ENCODE measurements around the gene TRANK1.

TRANK1 gene

DNA sequence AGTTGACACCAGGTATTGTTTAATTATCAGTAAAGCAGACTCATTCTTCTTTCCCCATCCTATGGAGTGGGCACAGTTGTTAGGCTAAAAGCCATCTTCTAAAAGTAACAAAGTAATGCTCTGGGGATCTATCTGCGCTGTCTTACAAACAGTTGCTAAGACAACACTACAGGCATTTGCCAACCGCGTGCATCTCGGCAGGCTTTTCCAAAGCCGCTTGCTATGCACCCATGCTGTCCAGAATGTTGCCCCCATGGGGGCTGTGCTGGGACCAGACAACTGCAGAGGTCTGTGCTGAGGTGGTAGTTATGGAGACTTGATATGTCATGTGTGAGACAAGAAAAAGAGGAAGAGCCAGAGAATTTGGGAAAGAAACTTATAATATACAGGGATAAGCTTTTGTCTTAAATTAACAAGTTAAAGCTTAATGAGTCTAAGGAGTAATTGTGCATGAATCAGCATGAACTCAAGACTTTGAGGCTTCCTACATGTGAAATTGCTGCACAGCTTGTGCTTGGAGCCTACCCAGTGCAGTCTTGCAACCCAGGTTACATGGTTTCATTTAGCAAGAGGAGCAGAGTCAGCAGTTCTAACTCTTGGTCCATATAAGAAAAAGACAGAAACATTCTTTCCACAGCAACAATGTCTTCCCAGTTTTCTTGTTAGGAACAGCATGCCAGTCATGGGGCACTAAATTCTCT, 141.6 kb downstream of the TRANK1 start:
- no peak overlapping the region for H3K4me3 ChIP-seq (replicated peaks; ENCODE audit: low read depth, low read length)
- no peak for DNase-seq (ENCODE audit: extremely low read depth, low read depth)
- TF ChIP-seq, protein P1, sequence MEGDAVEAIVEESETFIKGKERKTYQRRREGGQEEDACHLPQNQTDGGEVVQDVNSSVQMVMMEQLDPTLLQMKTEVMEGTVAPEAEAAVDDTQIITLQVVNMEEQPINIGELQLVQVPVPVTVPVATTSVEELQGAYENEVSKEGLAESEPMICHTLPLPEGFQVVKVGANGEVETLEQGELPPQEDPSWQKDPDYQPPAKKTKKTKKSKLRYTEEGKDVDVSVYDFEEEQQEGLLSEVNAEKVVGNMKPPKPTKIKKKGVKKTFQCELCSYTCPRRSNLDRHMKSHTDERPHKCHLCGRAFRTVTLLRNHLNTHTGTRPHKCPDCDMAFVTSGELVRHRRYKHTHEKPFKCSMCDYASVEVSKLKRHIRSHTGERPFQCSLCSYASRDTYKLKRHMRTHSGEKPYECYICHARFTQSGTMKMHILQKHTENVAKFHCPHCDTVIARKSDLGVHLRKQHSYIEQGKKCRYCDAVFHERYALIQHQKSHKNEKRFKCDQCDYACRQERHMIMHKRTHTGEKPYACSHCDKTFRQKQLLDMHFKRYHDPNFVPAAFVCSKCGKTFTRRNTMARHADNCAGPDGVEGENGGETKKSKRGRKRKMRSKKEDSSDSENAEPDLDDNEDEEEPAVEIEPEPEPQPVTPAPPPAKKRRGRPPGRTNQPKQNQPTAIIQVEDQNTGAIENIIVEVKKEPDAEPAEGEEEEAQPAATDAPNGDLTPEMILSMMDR (IDR thresholded peaks at IDR 0.05; ENCODE audit: low read depth, low read length, missing control alignments): no peak

DNA sequence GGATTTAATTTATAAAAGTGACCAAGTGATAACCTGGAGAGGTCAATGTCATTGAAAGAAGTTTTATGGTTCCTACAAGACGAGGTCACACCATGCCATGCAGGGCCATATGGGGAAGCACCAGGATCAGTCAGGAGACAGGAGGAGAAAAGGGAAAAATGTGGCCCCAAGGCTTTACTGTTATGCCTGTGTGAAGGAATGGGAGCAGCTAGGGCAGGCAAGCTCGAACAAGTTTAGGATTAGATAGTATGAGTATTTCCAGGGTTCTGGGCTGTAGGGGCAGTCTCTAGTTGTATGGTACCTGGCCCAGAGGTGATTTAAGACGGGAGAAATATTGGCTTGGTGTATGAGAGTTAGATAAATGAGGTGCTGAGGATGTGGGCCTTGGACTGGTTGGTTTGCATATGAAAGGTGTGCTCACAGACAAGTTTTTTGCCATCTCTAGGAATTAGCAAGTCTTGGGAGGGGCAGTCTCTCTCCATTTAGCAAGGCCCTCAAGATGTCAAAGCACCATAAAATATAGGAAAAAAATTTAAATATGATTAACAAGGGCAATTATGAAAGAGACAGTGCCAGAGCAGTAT, 144.2 kb downstream of the TRANK1 start:
- TF ChIP-seq, protein P1 (IDR thresholded peaks at IDR 0.05; ENCODE audit: low read depth, low read length, missing control alignments): no peak
- no peak for DNase-seq (ENCODE audit: extremely low read depth, low read depth)
- H3K4me3 ChIP-seq (replicated peaks; ENCODE audit: low read depth, low read length): no peak overlapping the region

DNA sequence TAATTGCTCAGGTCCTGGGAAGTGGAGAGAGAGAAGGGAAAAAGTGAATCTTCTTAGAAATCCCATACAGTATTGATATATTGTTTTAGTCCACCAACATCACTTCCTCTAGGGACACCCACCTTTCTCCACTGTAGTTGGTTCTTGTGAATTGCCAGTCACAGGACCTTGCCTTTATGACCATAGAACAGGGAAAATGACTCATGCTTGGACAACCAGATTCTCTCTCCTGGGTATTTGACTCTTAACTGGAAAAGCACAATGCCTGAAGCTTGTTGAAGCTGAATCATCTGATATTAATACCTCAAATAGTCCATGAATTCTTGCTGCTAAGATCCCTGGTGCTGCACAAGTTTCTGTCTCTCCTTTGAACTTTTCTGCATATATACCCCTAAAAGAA, 148.0 kb downstream of the TRANK1 start:
- no peak overlapping the region for H3K4me3 ChIP-seq (replicated peaks; ENCODE audit: low read depth, low read length)
- TF ChIP-seq, protein P1 (IDR thresholded peaks at IDR 0.05; ENCODE audit: low read depth, low read length, missing control alignments): no peak
- no peak for DNase-seq (ENCODE audit: extremely low read depth, low read depth)

DNA sequence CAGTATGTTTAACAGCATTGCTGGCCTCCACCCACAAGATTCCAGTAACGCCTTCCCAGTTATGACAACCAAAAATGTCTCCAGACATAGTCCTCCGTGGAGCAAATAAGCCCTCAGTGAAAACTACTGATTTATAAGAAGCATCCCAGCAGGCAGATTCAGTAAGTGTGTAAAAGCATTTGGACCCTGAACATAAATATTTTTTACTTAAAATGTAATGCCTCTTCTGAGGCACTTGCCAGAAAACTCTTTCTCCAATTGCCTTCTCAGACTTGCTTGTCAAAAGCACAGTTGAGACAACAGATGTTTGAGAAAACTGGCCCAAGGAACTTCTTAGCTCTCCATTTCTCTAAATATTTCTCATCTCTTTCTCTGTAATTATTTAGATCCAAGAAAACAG, 148.7 kb downstream of the TRANK1 start:
- DNase-seq (ENCODE audit: extremely low read depth, low read depth): no peak

DNA sequence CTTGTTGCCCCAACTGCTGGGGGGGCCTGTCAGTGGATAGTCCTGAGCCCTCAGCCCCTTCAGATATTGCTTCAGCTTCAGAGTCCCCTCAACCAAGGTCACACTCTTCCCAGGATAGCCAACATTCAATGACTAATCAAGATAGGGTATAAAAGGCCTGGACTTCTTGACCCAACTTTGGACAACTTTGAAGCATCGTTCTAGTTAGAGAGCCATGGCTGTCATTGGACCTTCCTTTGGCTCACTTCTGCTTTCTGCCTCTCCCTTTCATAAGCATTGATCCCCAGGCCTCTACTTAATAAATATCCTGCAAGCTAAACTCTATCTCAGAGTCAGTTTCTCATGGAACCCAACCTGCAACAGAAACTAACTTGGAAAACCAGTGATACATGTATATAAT, 149.2 kb downstream of the TRANK1 start:
- DNase-seq (ENCODE audit: extremely low read depth, low read depth): no peak
- TF ChIP-seq, protein P1 (IDR thresholded peaks at IDR 0.05; ENCODE audit: low read depth, low read length, missing control alignments): no peak
- H3K4me3 ChIP-seq (replicated peaks; ENCODE audit: low read depth, low read length): no peak overlapping the region

More for the DNA sequence above, 148.7 kb downstream of the TRANK1 start:
- H3K4me3 ChIP-seq (replicated peaks; ENCODE audit: low read depth, low read length): no peak overlapping the region
- TF ChIP-seq, protein P1 (IDR thresholded peaks at IDR 0.05; ENCODE audit: low read depth, low read length, missing control alignments): no peak

DNA sequence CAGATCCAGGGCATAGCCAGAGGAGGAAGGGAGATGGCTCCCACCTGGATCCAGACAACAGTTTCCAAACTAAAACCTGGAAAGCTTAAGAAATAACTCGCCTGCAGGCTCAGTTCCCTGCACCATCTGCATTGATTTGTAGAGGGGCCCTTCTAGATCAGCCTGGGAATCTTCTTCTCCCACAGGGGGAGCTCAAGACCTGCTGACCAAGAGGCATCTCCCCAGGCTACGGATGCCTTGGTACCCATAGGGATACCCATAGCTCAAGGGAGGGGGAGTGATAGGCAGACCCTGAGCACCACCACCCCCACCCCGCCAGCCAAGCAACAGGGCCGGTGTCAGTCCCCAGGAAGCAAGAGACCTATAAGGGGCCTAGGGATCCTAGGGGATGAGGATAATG, 152.5 kb downstream of the TRANK1 start:
- H3K4me3 ChIP-seq (replicated peaks; ENCODE audit: low read depth, low read length): no peak overlapping the region
- DNase-seq (ENCODE audit: extremely low read depth, low read depth): no peak
- TF ChIP-seq, protein P1 (IDR thresholded peaks at IDR 0.05; ENCODE audit: low read depth, low read length, missing control alignments): peak; percentile 58

All from HFF-Myc (cell line).